CD1c-positive myeloid dendritic cell (primary cell): Measurements from ENCODE around the gene FIP1L1.
A peak's percentile ranks its signal among the peaks of the same experiment; 100 is the strongest.
"Not testable (repeated sequence)": the region's sequence is repeated elsewhere in the genome, so short reads cannot be mapped to it uniquely, and the experiment has no call there.

Source experiments
- DNase-seq: peaks from one replicate; pipeline ENCODE4 v3.0.0-alpha.2; 2016; ENCODE audit errors: extremely low spot score

FIP1L1 gene

DNA sequence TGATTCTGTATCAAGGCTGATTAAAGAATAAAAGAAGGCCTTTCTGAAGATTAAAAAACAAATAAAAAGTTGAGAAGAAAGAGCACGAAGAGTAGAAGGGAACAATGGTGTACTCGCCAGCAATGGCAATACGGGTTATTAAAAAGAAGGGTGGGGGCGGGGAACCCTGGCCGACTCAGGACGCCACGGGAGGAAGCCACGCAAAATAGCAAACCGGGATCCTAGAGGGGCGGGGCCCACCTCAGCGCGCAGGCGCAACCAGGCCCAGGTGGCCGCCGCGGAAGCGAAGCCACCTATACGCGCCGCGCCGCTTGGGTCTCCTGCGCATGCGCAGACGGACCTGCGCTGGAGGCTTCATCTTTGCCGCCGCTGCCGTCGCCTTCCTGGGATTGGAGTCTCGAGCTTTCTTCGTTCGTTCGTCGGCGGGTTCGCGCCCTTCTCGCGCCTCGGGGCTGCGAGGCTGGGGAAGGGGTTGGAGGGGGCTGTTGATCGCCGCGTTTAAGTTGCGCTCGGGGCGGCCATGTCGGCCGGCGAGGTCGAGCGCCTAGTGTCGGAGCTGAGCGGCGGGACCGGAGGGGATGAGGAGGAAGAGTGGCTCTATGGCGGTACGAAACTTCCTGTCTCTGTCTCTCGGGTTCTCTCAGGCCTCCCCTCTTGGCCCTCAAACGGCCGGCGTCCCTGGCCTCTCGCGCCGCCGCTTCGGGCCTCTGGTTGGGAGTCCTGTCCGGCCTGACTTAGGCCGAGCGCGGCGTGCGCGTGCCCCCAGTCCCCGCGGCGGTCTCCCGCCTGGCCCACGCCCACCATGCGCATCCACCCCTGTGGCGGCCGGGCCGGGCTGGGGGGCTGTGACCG is at the start of gene FIP1L1:
Gene FIP1L1 (plus strand): TSS at position 323 of the 852 bp plus-strand sequence. CDS start 198 bp downstream, at position 521.
- peak; percentile 97 for DNase-seq

DNA sequence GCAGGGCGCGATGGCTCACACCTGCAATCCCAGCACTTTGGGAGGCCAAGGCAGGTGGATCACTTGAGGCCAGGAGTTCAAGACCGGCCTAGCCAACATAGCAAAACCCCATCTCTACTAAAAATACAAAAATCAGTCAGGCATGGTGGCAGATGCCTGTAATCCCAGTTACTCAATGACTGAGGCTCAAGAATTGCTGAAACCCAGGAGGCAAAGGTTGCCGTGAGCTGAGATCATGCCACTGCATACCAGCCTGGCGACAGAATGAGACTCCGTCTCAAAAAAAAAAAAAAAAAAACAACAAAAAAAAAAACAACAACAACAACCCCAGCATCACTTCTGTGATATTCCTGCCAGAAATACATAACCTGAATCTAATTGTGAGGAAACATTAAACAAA is 42.5 kb upstream of the FIP1L1 start:
- DNase-seq, result not testable (repeated sequence)

DNA sequence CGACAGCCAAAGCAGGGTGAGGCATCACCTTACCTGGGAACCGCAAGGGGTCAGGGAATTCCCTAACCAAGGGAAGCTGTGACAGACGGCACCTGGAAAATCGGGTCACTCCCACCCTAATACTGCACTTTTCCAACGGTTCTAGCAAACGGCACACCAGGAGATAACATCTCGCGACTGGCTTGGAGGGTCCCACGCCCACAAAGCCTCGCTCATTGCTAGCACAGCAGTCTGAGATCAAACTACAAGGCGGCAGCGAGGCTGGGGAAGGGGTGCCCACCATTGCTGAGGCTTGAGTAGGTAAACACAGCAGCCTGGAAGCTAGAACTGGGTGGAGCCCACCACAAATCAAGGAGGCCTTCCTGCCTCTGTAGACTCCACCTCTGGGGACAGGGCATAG is 37.3 kb upstream of the FIP1L1 start:
- not testable (repeated sequence) for DNase-seq

DNA sequence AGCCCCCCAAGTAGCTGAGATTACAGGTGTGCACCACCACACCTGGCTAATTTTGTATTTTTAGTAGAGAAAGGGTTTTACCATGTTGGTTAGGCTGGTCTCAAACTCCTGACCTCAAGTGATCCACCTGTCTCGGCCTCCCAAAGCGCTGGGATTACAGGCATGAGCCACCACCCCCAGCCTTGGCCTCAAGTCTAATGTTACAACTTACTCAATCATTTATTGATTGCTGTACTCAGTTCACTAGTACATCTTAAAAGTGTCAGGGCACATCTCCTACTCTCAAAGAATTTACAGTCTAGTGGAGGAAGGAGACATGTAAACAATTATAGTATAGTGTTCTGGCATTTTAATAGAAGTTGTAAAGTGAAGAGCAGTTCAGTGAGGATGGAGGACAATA is 31.0 kb upstream of the FIP1L1 start:
- DNase-seq, result not testable (repeated sequence)

GRCh38 chr4:53346920-53347852 is 30.3 kb upstream of the FIP1L1 start:
- no peak for DNase-seq

DNA sequence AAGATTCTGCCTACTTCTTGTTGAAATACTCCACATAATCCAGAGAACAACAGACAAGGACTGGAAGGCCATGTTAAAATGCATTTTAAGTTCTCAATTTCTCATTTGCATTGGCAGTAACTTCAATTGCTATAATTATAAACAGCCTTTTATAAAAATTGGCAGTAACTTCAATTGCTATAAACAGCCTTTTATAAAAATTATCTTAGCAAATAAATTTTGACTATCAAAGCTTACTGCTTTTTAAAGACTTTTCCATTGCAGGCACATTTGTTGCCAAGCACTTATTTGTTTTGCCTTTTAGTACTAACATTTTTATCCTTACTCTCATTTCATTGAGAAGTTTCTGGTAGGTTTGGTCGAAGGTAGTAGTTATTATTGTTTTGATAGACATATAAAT is 29.4 kb upstream of the FIP1L1 start:
- no peak for DNase-seq

DNA sequence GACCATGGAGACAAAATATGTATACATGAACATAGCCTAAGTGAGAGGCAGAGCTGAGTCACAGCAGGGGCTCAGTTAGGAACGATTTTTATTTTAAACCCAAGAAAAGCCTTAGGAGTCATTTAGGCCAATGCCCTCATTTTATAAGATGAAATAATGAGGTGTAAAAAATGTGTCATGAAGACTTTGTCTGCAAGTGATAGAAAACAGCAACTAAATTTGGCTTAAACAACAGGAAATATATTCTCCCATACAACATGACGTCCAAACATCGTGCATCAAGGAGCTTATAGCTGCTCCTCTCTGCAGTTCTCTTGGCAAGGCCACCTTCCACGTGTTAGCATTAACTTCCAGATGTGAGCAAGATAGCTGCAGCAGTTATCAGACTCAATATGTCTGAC is 28.4 kb upstream of the FIP1L1 start:
- no peak for DNase-seq

GRCh38 chr4:53354012-53354722 is 23.3 kb upstream of the FIP1L1 start:
- no peak for DNase-seq

GRCh38 chr4:53355930-53356521 is 21.4 kb upstream of the FIP1L1 start:
- DNase-seq, result peak; percentile 13

GRCh38 chr4:53361451-53361850 is 16.0 kb upstream of the FIP1L1 start:
- DNase-seq, result no peak

- DNase-seq, result no peak
Measured at GRCh38 chr4:53362093-53362492, 15.3 kb upstream of the FIP1L1 start.

- no peak for DNase-seq
Measured at GRCh38 chr4:53364624-53365023, 12.8 kb upstream of the FIP1L1 start.

GRCh38 chr4:53365121-53365485 is 12.3 kb upstream of the FIP1L1 start:
- peak; percentile 42 for DNase-seq

GRCh38 chr4:53365486-53366300 is 11.7 kb upstream of the FIP1L1 start, which contains the start of gene SCFD2:
TSS of gene SCFD2 (minus strand) at chr4:53366061.
- peak; percentile 99 for DNase-seq

DNA sequence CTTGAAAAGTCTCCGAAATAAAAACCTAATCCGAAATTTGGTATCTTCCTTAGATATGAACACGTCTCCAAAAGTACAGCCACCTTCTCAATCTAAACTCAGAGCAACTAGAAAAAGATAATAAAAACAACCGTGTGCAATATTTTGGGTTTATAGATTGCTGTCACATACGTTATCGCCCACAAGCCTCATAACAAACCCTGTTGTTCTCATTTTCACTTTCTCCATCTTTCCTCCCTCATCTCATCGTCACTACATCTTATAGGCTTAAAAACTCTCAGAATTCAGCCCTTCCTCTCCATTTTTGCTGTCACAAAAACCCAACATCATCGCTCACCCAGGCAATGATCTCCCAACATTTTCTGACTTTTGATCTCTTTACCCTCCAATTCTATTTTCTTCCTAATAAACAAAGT is 11.1 kb upstream of the FIP1L1 start:
- DNase-seq, result no peak

- DNase-seq, result no peak
Measured at GRCh38 chr4:53367721-53368120, 9.7 kb upstream of the FIP1L1 start.

DNA sequence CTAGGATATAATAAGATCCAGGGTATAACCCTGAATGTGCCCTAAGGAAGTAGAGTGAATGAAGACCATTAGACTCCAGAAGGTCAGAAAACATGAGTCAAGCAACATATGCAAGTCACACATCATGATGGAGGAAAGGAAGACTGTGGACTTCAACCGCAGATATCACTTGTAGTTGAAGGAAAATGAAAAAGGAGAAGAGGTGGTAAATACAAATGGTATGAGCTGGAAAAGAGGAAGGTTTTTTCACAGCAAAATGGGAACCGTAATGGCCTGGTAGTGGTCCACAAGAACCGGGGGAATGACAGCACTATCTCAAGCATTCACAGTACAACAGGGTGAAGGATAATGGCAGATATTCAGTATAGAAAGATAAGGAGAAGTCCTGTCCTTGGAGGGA is 6.4 kb upstream of the FIP1L1 start:
- DNase-seq, result peak; percentile 37

- no peak for DNase-seq
Measured at GRCh38 chr4:53371843-53372521, 5.5 kb upstream of the FIP1L1 start.

DNA sequence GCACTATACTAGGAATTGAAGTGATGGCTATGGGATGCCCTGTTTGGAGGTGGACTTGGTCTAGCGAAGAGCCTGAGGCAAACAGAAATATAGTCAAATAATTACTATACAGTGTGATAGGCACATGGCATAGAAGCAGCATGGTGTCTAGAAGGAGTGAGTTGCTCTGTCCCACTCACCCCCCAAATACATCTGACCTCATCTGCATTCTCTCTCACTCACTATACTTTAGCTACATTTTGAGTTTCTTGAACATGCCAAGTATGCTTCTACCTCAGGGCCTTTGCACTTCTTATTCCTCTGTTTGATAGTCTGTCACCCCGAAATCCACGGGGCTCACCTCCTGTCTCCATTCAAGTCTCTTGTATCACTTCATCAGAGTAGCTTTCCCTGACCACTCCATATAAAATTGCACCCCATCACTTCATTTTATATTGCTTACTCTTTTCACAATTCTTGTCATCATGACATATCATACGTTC is 2.6 kb upstream of the FIP1L1 start:
- no peak for DNase-seq

DNA sequence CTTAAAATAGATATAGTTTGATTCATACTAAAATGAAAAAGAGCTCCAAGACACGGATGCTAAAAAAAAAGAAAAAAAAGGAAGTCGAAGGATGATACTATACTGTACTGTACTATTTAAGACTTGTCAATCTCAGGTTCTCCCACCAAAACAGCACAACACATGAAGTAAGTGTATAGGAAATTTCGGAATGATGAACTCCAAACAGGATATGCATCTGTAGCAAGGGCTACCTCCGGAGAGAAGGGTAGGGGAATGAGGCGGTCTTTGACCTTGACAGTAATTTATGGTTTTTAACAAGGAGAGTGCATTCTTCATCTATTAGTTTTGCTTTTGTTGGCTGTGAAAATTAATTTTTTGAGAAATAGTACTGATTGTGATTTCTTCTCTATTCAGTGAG is 541 bp upstream of the FIP1L1 start:
- DNase-seq, result no peak
